Retinal pigment epithelial cell (primary cell): ENCODE results near the gene PLEKHA7.
"Not testable (repeated sequence)": the region's sequence is repeated elsewhere in the genome, so short reads cannot be mapped to it uniquely, and the experiment has no call there.

Experiments used
- DNase-seq: peaks from one replicate; pipeline ENCODE4 v3.0.0-alpha.2; 2010; ENCODE audit warnings: low read depth
- H3K4me3 ChIP-seq: 2 replicates; pipeline ENCODE4 v1.5.1; 2011; ENCODE audit warnings: mild to moderate bottlenecking, low read length, control low read depth, moderate library complexity
- CTCF ChIP-seq: conservative IDR thresholded peaks from 2 replicates; pipeline ENCODE4 v1.5.1; 2011; ENCODE audit warnings: low read depth, low read length, control low read depth, inconsistent platforms

Gene PLEKHA7

GRCh38 chr11:16964501-16964900 lies 49.7 kb downstream of the PLEKHA7 start:
- no peak for DNase-seq
- no peak for TF ChIP-seq CTCF
- no peak overlapping the region for H3K4me3 ChIP-seq

GRCh38 chr11:16963316-16963876 lies 50.8 kb downstream of the PLEKHA7 start:
- TF ChIP-seq CTCF = no peak
- no peak overlapping the region for H3K4me3 ChIP-seq
- no peak for DNase-seq

- not testable (repeated sequence) for H3K4me3 ChIP-seq
Measured at GRCh38 chr11:16962589-16962988, 51.6 kb downstream of the PLEKHA7 start.

GRCh38 chr11:16962146-16962545 lies 52.1 kb downstream of the PLEKHA7 start:
- no peak overlapping the region for H3K4me3 ChIP-seq
- no peak for DNase-seq
- TF ChIP-seq CTCF = no peak

More at GRCh38 chr11:16962589-16962988, 51.6 kb downstream of the PLEKHA7 start:
- not testable (repeated sequence) for DNase-seq

- TF ChIP-seq CTCF = no peak
- H3K4me3 ChIP-seq = no peak overlapping the region
- no peak for DNase-seq
Measured at GRCh38 chr11:16960250-16960649, 54.0 kb downstream of the PLEKHA7 start.

- no peak for DNase-seq
- TF ChIP-seq CTCF = no peak
- no peak overlapping the region for H3K4me3 ChIP-seq
Measured at GRCh38 chr11:16959602-16960001, 54.6 kb downstream of the PLEKHA7 start.

GRCh38 chr11:16958833-16959232 lies 55.4 kb downstream of the PLEKHA7 start:
- no peak for TF ChIP-seq CTCF
- no peak for DNase-seq
- H3K4me3 ChIP-seq = no peak overlapping the region
